ENCODE results near the gene AADACL2.

The AADACL2 gene

GRCh38 chr3:151697496-151697895 is 36.2 kb upstream of the AADACL2 start:
- H3K4me3 ChIP-seq (replicated peaks; ENCODE audit: insufficient read depth, low read length), result no peak overlapping the region
- no peak overlapping the region for H3K27ac ChIP-seq (replicated peaks)
- H3K27me3 ChIP-seq (ENCODE audit: insufficient read depth, poor library complexity, severe bottlenecking), result no peaks in the 10 kb centered on the region
- DNase-seq (ENCODE audit: low read depth in 1 of 2, low spot score in 1 of 2), result no peak
- TF ChIP-seq REST (IDR thresholded peaks at IDR 0.05; ENCODE audit: insufficient replicate concordance, low read depth) (no peak), GABPA (IDR thresholded peaks at IDR 0.05; ENCODE audit: low read depth) (no peak), CTCF (IDR thresholded peaks at IDR 0.05; ENCODE audit: insufficient read depth, low read length) (no peak)

- Histone ChIP-seq H3K27ac (replicated peaks) (no peak overlapping the region), H3K27me3 (ENCODE audit: insufficient read depth, poor library complexity, severe bottlenecking) (no peaks in the 10 kb centered on the region), H3K4me3 (replicated peaks; ENCODE audit: insufficient read depth, low read length) (no peak overlapping the region)
- no peak for TF ChIP-seq REST (IDR thresholded peaks at IDR 0.05; ENCODE audit: insufficient replicate concordance, low read depth)
- TF ChIP-seq SPI1 (IDR thresholded peaks at IDR 0.05; ENCODE audit: borderline replicate concordance, low read depth), result no peak
- no peak for TF ChIP-seq POLR2AphosphoS5 (IDR thresholded peaks at IDR 0.05; ENCODE audit: low read depth)
- TF ChIP-seq GABPA (IDR thresholded peaks at IDR 0.05; ENCODE audit: low read depth), result no peak
- no peak for TF ChIP-seq CTCF (IDR thresholded peaks at IDR 0.05; ENCODE audit: insufficient read depth, low read length)
- DNase-seq (ENCODE audit: low read depth in 1 of 2, low spot score in 1 of 2), result no peak
These were observed 26.5 kb upstream of the AADACL2 start for GRCh38 chr3:151707216-151707615.

- Histone ChIP-seq H3K27ac (replicated peaks) (no peak overlapping the region), H3K27me3 (ENCODE audit: insufficient read depth, poor library complexity, severe bottlenecking) (no peaks in the 10 kb centered on the region), H3K4me3 (replicated peaks; ENCODE audit: insufficient read depth, low read length) (no peak overlapping the region)
- no peak for TF ChIP-seq POLR2AphosphoS5 (IDR thresholded peaks at IDR 0.05; ENCODE audit: low read depth)
- no peak for TF ChIP-seq CTCF (IDR thresholded peaks at IDR 0.05; ENCODE audit: insufficient read depth, low read length)
- TF ChIP-seq REST (IDR thresholded peaks at IDR 0.05; ENCODE audit: insufficient replicate concordance, low read depth), result no peak
- no peak for TF ChIP-seq GABPA (IDR thresholded peaks at IDR 0.05; ENCODE audit: low read depth)
- TF ChIP-seq SPI1 (IDR thresholded peaks at IDR 0.05; ENCODE audit: borderline replicate concordance, low read depth), result no peak
- DNase-seq (ENCODE audit: low read depth in 1 of 2, low spot score in 1 of 2), result no peak
These were observed 24.9 kb upstream of the AADACL2 start for GRCh38 chr3:151708868-151709267.
